Glomerular visceral epithelial cell (primary cell): ENCODE results near the gene KIAA1328.

Experiments used
- DNase-seq: peaks from one replicate; pipeline ENCODE4 v3.0.0-alpha.2; 2016; ENCODE audit errors: extremely low spot score

Gene KIAA1328

DNA sequence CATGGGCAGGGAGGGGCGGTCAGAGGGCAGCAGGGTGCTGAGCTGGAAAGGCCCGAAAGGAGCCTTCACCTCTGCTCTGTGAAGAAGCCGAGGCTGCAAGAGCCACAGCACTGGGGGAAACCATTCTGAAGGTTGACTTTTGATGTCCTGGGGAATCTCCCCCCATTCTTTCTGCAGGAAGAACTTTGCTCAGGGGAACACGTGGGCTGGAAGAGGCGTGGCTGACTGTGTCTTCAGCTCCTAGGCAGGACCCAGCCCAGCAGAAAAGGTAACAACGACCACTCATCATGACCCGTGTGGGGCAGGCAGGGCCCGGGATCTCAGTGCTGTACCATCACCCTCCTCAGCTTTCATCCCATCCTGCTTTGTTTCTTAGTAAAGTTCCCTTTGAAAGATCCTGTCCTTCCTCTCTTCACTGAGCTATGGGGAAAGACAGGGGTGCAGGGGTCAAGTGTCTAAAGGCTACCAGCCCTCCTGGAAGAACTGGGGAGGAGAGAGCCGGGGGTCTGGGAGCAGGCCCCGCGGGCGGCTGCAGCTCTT is 424.0 kb downstream of the KIAA1328 start:
- no peak for DNase-seq

DNA sequence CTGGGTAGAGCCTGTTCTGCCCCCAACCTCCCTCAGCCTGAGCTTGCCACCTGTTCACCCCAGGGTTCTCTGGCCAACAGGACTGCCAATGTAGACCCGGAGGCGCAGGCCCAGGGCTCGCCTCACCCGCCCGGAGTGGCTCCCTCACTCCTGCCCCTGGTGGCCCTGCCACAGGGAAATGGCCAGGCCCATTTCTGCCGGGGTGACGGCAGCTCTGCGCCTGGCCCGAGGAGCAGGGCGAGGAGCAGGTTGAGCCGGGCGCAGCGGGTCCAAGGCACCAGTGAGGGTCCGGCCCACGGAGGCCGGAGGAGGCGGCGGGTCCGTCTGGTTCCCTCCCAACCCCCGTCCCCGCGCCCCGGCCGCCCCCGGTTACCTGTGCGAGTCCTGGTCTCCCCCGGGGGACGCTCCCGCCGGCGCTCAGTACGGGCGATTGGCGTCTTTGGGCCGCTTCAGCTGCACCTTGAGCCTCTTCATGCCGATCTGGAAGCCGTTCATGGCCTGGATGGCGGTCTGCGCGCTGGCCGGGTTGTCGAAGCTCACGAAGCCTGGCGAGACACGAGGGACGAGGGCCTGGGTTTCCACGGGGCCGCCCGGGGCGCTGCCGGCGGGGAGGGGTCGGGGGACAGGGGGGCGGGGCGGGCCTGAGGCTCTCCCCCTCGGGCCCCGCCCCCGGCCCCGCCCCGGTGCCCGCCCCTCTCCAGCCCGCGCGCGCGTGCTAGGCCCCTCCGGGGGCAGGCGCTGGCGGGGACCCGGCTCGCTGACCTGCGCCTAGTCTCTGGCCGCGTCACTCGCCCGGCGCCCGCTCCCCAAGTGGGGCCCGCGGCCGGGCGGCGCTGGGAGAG is 424.7 kb downstream of the KIAA1328 start:
- peak; percentile 65 for DNase-seq

DNA sequence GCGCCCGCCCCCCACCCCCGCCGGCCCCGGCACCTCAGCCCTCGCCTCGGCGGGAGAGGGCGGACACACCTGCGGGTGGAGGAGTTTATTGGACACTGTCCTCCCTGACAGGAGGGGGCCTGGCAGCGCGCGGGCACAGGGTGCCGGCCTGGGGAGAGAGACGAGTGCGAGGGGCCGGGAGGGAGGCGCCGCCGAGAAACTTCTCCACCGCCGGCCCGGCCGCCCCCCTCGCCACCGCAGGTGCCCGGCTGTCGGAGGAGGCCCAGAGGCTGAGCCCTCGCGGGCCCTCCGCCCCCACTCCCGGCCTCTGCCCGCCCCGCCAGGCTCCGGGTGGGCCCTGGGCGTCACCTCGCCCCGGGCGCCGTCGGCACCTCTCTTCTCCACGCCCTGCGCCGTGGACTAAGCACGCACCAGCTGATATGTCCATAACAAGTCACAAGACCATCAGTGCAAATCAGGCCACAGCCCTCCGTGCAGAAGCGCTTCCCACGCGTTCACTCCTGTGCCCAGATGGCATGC is 425.4 kb downstream of the KIAA1328 start:
- DNase-seq = peak; percentile 6

- DNase-seq = no peak
Observed at GRCh38 chr18:37254973-37255372, 426.0 kb downstream of the KIAA1328 start.

DNA sequence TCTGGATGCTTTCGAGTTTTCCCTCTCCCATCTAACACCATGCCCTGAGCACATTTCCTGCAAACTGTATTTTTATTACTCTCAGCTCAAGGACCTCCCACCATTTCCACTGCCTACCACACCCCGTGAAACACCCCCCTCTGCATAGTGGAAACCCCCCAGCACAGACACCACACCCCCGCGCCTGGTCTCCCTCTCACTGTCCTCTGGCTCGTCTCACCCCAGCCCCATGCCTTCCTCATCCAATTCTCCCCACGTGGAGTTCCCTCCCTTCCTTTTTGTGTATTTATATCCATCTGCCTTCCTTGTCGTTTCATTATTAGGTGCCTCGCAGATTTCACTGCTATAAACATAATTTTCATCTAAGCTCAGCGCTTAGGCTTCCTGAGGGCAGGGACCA is 429.2 kb downstream of the KIAA1328 start:
- DNase-seq = no peak

DNA sequence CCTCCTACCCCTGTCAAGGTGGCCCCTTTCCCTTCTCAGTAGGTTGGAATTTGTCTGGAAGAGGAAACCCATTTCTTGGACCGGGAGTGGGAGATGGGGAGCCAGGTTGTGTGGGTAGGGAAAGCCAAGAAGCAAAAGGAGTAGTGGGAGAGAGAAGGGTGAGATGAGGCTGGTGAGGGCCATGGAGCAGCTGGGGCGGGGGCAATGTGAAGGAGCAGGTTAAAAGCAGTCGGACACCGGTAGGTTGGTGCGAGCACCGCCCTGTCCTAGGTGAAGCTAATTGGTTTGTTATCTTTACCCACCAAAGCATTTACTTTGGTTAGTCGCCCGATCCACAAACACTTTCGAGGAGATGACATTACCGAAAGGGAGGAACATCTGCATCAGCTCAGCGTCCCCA is 429.9 kb downstream of the KIAA1328 start:
- no peak for DNase-seq

GRCh38 chr18:37259711-37260110 is 430.8 kb downstream of the KIAA1328 start:
- no peak for DNase-seq

- DNase-seq = no peak
Observed at GRCh38 chr18:37260367-37261093, 431.6 kb downstream of the KIAA1328 start.

GRCh38 chr18:37261246-37261840 is 432.4 kb downstream of the KIAA1328 start:
- no peak for DNase-seq

- DNase-seq = no peak
Observed at GRCh38 chr18:37261988-37262387, 433.1 kb downstream of the KIAA1328 start.

GRCh38 chr18:37264956-37265355 is 436.0 kb downstream of the KIAA1328 start:
- DNase-seq = no peak

DNA sequence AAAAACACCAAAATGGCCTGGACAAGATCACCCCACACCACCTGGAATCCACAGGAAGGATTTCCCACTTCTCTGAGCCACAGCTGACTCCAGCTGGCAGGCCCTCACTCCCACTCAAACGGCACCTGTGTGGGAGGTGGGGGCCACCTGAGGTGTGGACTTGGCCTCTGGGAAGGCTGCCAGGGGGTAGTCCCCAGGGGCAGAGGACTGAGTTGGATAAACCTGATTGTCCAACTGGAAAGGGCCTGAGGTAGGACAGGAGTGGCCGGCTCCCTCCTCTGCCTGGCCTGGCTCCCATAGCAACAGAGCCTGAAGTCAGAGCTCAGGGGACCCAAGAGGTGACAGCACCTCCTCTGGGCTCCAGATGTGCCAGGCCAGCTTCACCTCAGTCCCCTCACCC is 436.5 kb downstream of the KIAA1328 start:
- no peak for DNase-seq

- DNase-seq = no peak
Observed at GRCh38 chr18:37266290-37266689, 437.4 kb downstream of the KIAA1328 start.

DNA sequence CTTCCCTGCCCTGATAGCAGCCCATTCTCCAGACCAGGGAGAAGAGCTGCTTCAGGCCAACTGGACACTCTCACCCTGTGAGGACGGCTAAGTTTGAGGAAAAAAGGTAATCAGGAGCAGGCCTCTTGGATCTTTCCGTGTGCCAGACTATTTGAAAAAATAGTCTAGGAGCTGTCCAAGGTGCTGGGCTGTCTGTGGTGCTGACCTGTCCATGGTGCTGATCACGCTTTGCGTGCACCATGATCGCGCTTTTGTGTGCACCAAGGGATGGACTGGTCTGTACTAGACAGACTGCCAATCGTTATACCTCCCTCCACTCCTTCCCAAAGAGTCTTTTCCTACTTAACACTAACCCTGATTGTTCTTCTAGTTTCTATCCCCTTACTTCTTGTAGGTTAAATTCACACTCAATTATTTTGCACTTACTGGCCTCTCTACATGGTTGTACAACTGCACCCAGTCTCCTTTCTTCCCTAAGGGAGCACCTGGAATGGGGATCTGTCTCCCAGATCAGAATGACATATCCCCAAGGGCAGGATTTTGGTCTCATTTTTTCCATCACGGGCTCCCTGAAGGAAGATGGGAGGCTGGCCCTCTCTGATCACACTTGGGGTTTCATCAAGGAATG is 441.2 kb downstream of the KIAA1328 start:
- DNase-seq = peak; percentile 45

- no peak for DNase-seq
Observed at GRCh38 chr18:37270666-37271052, 441.7 kb downstream of the KIAA1328 start.

- DNase-seq = no peak
Observed at GRCh38 chr18:37272226-37272625, 443.3 kb downstream of the KIAA1328 start.

GRCh38 chr18:37272841-37273240 is 443.9 kb downstream of the KIAA1328 start:
- no peak for DNase-seq

DNA sequence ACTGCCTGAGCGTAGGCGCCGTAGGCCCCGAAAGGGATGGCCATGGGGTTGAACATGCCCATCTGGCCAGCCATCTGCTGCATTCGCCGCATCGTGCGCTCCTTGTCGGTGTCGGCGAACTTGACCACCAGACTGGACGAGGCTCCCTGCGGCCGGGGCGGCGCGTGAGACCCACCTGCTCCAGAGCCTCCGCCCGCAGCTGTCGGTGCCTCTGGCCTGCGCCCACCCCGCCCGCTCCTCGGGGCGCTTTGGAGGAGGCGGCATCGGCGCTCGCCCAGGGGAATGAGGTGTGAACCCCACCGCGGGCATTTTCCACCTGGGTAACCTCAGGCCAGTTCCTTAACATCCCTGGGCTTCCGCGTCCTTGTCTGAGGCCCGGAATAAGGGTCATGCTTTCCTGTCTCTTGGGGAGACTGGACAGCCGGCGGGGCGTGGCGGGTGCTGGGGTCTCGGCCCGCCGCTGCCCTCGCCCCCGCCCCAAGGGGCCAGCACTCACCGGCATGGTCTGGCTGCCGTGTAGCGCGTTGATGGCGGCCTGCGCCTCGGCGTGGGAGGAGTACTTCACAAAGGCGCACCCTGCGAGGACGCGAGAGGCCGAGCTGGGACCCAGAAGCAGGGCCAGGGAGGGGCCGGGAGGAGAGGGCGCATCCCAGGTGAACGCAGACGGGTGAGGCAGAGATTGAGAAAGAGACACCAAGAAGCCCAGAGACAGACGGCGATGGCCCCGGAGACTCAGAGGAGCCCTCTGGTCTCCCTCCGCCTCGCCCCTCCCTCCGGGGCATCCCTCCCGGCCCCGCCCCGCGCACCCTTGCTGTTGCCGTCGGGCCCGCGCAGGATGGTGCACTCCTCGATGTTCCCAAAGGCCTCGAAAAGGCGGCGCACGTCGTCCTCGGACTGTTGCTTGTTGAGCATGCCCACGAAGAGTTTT is 445.6 kb downstream of the KIAA1328 start:
- no peak for DNase-seq

DNA sequence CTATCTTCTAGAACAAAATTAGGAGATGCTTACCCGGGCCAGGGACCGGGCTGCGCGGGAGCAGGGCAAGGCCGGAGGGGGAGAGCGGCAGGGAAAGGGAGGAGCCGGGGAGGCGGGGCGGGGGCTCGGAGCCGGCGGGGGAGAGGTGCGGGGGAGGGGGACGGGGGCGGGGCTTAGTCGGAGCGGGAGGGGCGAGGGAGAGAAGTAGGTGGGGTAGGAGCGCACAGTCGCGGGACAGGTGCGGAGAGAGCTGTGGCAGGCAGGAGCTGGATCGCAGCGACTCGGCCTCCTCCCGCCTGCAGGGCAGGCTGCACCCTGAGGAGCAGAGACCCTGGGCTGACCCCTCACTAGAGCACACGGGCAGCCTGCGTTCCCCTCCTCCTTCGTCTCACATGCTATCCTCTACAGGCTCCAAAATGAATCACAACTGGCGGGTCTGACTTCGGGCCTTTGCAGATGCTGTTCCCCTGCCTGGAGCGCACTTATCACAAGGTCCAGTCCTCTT is 446.4 kb downstream of the KIAA1328 start:
- DNase-seq = no peak

DNA sequence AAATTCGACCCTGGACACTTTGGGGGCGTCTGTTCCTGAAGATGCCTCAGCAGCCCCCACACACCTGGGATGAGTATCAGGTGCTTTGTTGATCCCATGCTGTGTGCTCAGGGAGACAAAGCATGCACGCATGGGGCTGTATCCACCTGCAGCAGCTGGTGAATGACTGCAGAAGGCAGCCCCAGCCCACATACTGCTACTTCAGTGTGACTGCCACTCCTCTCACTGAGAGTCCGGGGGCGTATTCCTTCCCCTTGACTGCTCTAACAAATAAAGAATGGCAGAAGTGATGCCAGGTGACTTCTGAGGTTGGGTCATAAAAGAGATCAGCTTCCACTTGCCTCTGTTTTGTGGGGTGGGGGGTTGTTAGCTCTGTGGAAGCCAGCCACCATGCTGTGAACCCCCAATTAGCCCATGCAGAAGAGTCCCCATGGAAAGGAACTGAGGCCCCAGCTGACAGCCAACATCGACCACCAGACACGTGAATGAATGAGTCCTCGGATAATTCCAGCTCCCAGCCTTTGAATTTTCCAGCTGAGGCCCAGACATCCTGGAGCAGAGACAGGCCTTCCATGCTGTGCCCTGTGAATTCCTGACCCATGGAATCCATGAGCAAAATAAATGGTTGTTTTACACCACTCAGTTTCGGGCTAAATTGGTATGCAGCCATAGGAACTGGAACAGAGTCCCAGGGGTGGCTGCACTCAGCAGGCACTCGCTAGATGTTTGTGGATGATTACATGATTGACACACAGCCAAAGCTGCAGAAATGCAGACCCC is 447.4 kb downstream of the KIAA1328 start:
- no peak for DNase-seq
